Measurements from ENCODE around the gene VPS51.
A peak's percentile ranks its signal among the peaks of the same experiment; 100 is the strongest.

The VPS51 gene

DNA sequence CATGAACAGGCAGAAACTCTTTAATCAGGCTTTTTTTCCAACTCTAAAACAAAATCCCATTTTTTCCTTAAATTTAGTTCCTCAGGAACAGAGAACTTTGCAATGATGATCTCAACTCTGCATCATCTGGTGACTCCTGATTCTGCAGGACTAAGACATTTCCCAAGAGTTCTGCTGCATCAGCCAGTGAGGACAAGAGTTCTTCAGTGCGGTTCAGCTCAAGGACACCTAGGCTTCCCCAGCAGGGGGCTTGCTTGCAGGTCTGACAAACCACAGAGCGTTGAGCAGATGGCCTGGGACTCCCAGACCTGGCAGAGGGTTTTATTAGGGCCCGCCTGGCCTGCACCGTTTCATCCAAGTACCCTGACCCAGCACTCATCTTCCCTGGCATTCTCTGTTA is 18.6 kb upstream of the VPS51 start:
- Histone ChIP-seq H4K20me1 (ENCODE audit: insufficient read depth, low read length) (no peaks in the 10 kb centered on the region), H3K79me2 (ENCODE audit: low read length) (peaks cover 56% of the 10 kb centered on the region), H3K4me3 (ENCODE audit: low read length) (no peak overlapping the region), H3K9ac (ENCODE audit: low read length) (no peak overlapping the region), H2AFZ (ENCODE audit: low read length) (no peak overlapping the region), H3F3A (ENCODE audit: insufficient read depth, low read length) (peaks cover 18% of the 10 kb centered on the region; the same call in 1 of the 2 replicates), H3K27ac (ENCODE audit: low read length) (no peak overlapping the region), H3K9me2 (replicated peaks; ENCODE audit: insufficient read depth, low read length) (no peaks in the 10 kb centered on the region), H3K27me3 (replicated peaks; ENCODE audit: insufficient read depth, low read length) (no peaks in the 10 kb centered on the region), H3K4me1 (ENCODE audit: low read length) (peaks cover 25% of the 10 kb centered on the region), H3K4me2 (ENCODE audit: low read depth, low read length) (no peak overlapping the region), H3K36me3 (replicated peaks; ENCODE audit: insufficient read depth, low read length) (0 out of 2 replicates have a peak, but pooled peaks cover 6% of the 10 kb centered on the region), H3K9me3 (replicated peaks; ENCODE audit: insufficient read depth, low read length) (no peaks in the 10 kb centered on the region)
- TF ChIP-seq EZH2phosphoT487 (IDR thresholded peaks at IDR 0.05; ENCODE audit: low read length) (no peak), EZH2 (optimal IDR thresholded peaks at IDR 0.05; ENCODE audit: low read depth, low read length) (no peak)
- TF ChIP-seq, protein P1, sequence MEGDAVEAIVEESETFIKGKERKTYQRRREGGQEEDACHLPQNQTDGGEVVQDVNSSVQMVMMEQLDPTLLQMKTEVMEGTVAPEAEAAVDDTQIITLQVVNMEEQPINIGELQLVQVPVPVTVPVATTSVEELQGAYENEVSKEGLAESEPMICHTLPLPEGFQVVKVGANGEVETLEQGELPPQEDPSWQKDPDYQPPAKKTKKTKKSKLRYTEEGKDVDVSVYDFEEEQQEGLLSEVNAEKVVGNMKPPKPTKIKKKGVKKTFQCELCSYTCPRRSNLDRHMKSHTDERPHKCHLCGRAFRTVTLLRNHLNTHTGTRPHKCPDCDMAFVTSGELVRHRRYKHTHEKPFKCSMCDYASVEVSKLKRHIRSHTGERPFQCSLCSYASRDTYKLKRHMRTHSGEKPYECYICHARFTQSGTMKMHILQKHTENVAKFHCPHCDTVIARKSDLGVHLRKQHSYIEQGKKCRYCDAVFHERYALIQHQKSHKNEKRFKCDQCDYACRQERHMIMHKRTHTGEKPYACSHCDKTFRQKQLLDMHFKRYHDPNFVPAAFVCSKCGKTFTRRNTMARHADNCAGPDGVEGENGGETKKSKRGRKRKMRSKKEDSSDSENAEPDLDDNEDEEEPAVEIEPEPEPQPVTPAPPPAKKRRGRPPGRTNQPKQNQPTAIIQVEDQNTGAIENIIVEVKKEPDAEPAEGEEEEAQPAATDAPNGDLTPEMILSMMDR (IDR thresholded peaks at IDR 0.05; ENCODE audit: low read length), result no peak
- no peak for DNase-seq

DNA sequence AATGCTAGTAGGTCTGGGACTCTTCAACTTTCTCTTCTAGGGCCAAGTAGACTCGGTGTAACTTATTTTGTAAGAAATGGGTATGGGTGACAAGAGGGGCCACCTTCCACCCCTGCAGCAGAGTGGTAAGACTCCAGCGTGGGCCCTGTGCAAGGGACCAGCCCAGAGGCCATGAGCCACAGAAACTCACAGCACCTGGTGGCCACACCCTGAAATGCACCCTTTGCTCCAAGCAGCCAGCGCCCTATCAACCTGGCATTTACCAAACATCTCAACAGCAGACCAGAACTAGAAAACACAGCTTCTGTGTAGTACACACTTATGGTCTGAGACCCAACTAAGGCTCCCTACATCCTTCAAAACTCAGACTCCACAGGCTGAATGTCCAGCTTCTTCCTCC is 17.9 kb upstream of the VPS51 start:
- H3K27me3 ChIP-seq (replicated peaks; ENCODE audit: insufficient read depth, low read length), result no peaks in the 10 kb centered on the region
- H3K9me3 ChIP-seq (replicated peaks; ENCODE audit: insufficient read depth, low read length), result no peaks in the 10 kb centered on the region
- peak overlapping the region; percentile 37; the same call in 1 of the 2 replicates for H3K27ac ChIP-seq (ENCODE audit: low read length)
- DNase-seq, result peak; percentile 65
- H3K79me2 ChIP-seq (ENCODE audit: low read length), result peaks cover 63% of the 10 kb centered on the region
- no peaks in the 10 kb centered on the region for H3K9me2 ChIP-seq (replicated peaks; ENCODE audit: insufficient read depth, low read length)
- peaks cover 18% of the 10 kb centered on the region; the same call in 1 of the 2 replicates for H3F3A ChIP-seq (ENCODE audit: insufficient read depth, low read length)
- 0 out of 2 replicates have a peak, but pooled peaks cover 6% of the 10 kb centered on the region for H3K36me3 ChIP-seq (replicated peaks; ENCODE audit: insufficient read depth, low read length)
- no peak overlapping the region for H3K4me3 ChIP-seq (ENCODE audit: low read length)
- H3K4me1 ChIP-seq (ENCODE audit: low read length), result peaks cover 30% of the 10 kb centered on the region
- H4K20me1 ChIP-seq (ENCODE audit: insufficient read depth, low read length), result no peaks in the 10 kb centered on the region
- TF ChIP-seq, protein P1 (IDR thresholded peaks at IDR 0.05; ENCODE audit: low read length), result peak; percentile 76
- no peak for TF ChIP-seq EZH2 (optimal IDR thresholded peaks at IDR 0.05; ENCODE audit: low read depth, low read length)
- H3K4me2 ChIP-seq (ENCODE audit: low read depth, low read length), result no peak overlapping the region
- H3K9ac ChIP-seq (ENCODE audit: low read length), result no peak overlapping the region
- H2AFZ ChIP-seq (ENCODE audit: low read length), result no peak overlapping the region

DNA sequence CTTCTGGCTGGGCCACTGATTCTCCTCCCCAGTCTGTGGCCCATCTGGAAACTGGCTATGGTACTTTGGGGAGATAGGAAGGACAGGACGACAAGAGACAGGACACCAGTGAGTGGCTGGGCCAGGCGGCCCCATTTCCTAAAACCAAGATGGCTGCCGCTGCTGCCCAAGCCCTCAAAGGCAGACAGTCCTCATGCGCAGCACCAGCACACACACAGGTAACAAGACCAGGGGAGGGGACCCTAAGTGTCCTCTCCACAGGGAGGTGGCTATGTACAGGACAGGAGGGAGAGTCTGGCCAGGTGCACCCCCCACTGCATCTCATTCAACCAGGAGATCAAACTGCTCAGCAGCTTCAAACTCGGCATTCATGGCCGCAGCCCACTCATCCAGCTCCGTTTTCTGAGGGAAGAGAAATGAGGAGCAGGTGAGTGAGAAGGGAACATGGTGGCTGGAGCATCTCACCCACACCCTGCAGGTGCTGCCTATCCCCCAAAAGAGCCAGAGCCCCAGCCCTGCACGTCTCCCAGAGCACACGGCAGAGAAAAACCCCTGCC is 17.1 kb upstream of the VPS51 start:
- no peak overlapping the region for H3K4me3 ChIP-seq (ENCODE audit: low read length)
- no peaks in the 10 kb centered on the region for H3K9me3 ChIP-seq (replicated peaks; ENCODE audit: insufficient read depth, low read length)
- peaks cover 18% of the 10 kb centered on the region; the same call in 1 of the 2 replicates for H3F3A ChIP-seq (ENCODE audit: insufficient read depth, low read length)
- H3K79me2 ChIP-seq (ENCODE audit: low read length), result peaks cover 70% of the 10 kb centered on the region
- H4K20me1 ChIP-seq (ENCODE audit: insufficient read depth, low read length), result no peaks in the 10 kb centered on the region
- 0 out of 2 replicates have a peak, but pooled peaks cover 6% of the 10 kb centered on the region for H3K36me3 ChIP-seq (replicated peaks; ENCODE audit: insufficient read depth, low read length)
- TF ChIP-seq, protein P1 (IDR thresholded peaks at IDR 0.05; ENCODE audit: low read length), result no peak
- TF ChIP-seq EZH2phosphoT487 (IDR thresholded peaks at IDR 0.05; ENCODE audit: low read length), result no peak
- DNase-seq, result no peak
- H3K27me3 ChIP-seq (replicated peaks; ENCODE audit: insufficient read depth, low read length), result no peaks in the 10 kb centered on the region
- peaks cover 30% of the 10 kb centered on the region for H3K4me1 ChIP-seq (ENCODE audit: low read length)
- peak overlapping the region; percentile 12; the same call in 1 of the 2 replicates for H3K4me2 ChIP-seq (ENCODE audit: low read depth, low read length)
- H3K9me2 ChIP-seq (replicated peaks; ENCODE audit: insufficient read depth, low read length), result no peaks in the 10 kb centered on the region
- H2AFZ ChIP-seq (ENCODE audit: low read length), result no peak overlapping the region
- no peak overlapping the region for H3K9ac ChIP-seq (ENCODE audit: low read length)
- H3K27ac ChIP-seq (ENCODE audit: low read length), result peak overlapping the region; percentile 37; the same call in 1 of the 2 replicates

All from MM.1S (cell line).